ENCODE results near the gene EXOSC3. TPM values are rescaled to one million over a fixed set of nuclear protein-coding genes. Genes with fewer than 3 reads are reported as not detected.
"Not testable (repeated sequence)": the region's sequence is repeated elsewhere in the genome, so short reads cannot be mapped to it uniquely, and the experiment has no call there.

EXOSC3 gene
- total RNA-seq, 2 donors from 2014 or later, result 48.5 to 54.5 TPM

DNA sequence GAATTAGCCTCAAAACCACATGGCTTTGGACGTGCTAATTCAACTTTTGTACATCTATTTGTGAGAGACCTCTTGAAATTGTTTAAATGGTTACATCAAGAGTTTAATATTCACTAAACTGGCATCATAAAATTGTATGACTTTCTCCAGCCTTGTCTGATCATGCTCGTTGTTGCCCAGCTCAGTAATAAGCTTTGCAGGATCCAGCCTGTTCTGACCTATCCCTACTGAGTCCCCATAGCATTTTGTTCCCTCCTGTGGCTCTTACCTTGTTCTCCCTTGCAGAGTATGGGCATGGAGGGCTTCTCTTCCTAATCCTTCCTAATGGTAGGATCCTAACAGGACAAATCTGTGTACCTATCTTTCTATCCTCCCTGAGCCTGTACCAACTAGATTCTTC is 6.3 kb downstream of the EXOSC3 start:
- H3K4me3 ChIP-seq, result no peak overlapping the region
- intact Hi-C loops (cut with DNase I), result no loop called here
- H3K36me3 ChIP-seq, result peaks cover 0 to 12% of the 10 kb centered on the region in 2 donors
- H3K4me1 ChIP-seq (replicated peaks), result no peaks in the 10 kb centered on the region
- no peaks in the 10 kb centered on the region for H3K9me3 ChIP-seq
- H3K27me3 ChIP-seq (replicated peaks; ENCODE audit: insufficient read depth), result no peaks in the 10 kb centered on the region
- 47% methylated on average over 2 of the region's 2 CpGs for WGBS
- TF ChIP-seq POLR2A (IDR thresholded peaks at IDR 0.05) (no peak), POLR2AphosphoS5 (IDR thresholded peaks at IDR 0.05) (no peak)
- H3K27ac ChIP-seq, result no peak overlapping the region
- DNase-seq (ENCODE audit: low spot score), result no peak

DNA sequence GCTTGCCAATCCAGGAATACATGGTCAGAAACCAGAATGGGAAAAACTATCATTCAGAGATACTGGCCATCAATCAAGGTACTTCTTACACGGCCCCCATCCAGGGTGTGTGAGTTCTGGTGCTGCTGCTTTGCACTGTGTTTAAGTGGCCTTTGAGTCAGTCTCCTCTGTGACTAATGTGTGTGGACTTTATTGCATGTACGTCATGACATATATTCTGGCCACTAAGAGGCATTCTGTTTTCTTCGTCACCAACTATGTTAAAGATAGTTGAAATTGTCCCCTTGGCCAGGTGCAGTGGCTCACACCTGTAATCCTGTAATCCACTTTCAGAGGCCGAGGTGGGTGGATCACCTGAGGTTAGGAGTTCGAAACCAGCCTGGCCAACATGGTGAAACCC is 8.5 kb downstream of the EXOSC3 start:
- intact Hi-C loops (cut with DNase I), result no loop called here
- Histone ChIP-seq H3K4me1 (replicated peaks) (no peaks in the 10 kb centered on the region), H3K27ac (no peak overlapping the region), H3K27me3 (replicated peaks; ENCODE audit: insufficient read depth) (no peaks in the 10 kb centered on the region), H3K4me3 (no peak overlapping the region), H3K9me3 (no peaks in the 10 kb centered on the region), H3K36me3 (peaks cover 0 to 12% of the 10 kb centered on the region in 2 donors)
- no peak for DNase-seq (ENCODE audit: low spot score)
- TF ChIP-seq POLR2AphosphoS5 (IDR thresholded peaks at IDR 0.05) (no peak), POLR2A (IDR thresholded peaks at IDR 0.05) (no peak)
- TF ChIP-seq, protein P1, sequence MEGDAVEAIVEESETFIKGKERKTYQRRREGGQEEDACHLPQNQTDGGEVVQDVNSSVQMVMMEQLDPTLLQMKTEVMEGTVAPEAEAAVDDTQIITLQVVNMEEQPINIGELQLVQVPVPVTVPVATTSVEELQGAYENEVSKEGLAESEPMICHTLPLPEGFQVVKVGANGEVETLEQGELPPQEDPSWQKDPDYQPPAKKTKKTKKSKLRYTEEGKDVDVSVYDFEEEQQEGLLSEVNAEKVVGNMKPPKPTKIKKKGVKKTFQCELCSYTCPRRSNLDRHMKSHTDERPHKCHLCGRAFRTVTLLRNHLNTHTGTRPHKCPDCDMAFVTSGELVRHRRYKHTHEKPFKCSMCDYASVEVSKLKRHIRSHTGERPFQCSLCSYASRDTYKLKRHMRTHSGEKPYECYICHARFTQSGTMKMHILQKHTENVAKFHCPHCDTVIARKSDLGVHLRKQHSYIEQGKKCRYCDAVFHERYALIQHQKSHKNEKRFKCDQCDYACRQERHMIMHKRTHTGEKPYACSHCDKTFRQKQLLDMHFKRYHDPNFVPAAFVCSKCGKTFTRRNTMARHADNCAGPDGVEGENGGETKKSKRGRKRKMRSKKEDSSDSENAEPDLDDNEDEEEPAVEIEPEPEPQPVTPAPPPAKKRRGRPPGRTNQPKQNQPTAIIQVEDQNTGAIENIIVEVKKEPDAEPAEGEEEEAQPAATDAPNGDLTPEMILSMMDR (IDR thresholded peaks at IDR 0.05), result no peak
- WGBS, result 87% methylated on average over 5 of the region's 5 CpGs

DNA sequence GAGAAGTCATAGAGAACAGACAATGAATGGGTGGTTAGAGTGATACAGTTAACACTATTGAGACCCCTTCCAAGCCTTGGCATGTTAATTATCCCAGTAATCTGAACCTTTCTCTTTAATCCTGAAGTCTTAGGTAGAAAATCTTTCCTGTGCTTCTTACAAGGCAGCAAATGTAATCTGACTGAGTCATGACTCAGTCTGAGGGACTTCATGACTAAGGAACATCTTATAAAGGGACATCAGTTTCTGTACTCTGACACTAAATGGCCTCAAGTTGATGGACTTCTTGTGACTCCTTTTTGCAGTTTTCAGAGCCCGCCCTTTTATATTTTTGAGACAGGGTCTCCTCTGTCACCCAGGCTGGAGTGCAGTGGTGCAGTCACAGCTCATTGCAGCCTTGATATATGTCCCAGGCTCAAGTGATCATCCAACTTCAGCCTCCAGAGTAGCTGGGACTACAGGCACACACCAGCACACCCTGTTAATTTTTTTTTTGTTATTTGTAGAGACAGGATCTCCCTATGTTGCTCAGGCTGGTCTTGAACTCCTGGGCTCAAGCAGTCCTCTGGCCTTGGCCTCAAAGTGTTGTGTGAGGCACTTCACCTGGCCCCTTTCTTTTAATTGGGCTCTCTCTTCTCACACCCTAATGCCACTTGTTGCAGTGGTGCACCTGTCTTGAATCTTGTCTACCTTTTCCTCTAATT is 9.5 kb downstream of the EXOSC3 start:
- DNase-seq (ENCODE audit: low spot score), result no peak
- H3K9me3 ChIP-seq, result no peaks in the 10 kb centered on the region
- no peak overlapping the region for H3K4me3 ChIP-seq
- H3K36me3 ChIP-seq, result peaks cover 0 to 12% of the 10 kb centered on the region in 2 donors
- H3K27ac ChIP-seq, result no peak overlapping the region
- TF ChIP-seq, protein P1 (IDR thresholded peaks at IDR 0.05), result no peak
- 100% methylated on average over 1 of the region's 1 CpG for WGBS
- no peaks in the 10 kb centered on the region for H3K27me3 ChIP-seq (replicated peaks; ENCODE audit: insufficient read depth)
- intact Hi-C loops (cut with DNase I), result no loop called here
- H3K4me1 ChIP-seq (replicated peaks), result no peaks in the 10 kb centered on the region

GRCh38 chr9:37769995-37770394 is 14.9 kb downstream of the EXOSC3 start:
- no peaks in the 10 kb centered on the region for H3K4me1 ChIP-seq (replicated peaks)
- no peaks in the 10 kb centered on the region for H3K36me3 ChIP-seq
- no peaks in the 10 kb centered on the region for H3K27me3 ChIP-seq (replicated peaks; ENCODE audit: insufficient read depth)
- no peak for TF ChIP-seq POLR2AphosphoS5 (IDR thresholded peaks at IDR 0.05)
- DNase-seq (ENCODE audit: low spot score), result no peak
- intact Hi-C loops (cut with DNase I), result no loop called here
- no peaks in the 10 kb centered on the region for H3K9me3 ChIP-seq
- no peak overlapping the region for H3K27ac ChIP-seq
- no peak overlapping the region for H3K4me3 ChIP-seq
- WGBS, result 96% methylated on average over 3 of the region's 3 CpGs

GRCh38 chr9:37769306-37769705 is 15.6 kb downstream of the EXOSC3 start:
- Histone ChIP-seq H3K36me3 (no peaks in the 10 kb centered on the region), H3K4me3 (no peak overlapping the region), H3K9me3 (no peaks in the 10 kb centered on the region), H3K27ac (no peak overlapping the region), H3K27me3 (replicated peaks; ENCODE audit: insufficient read depth) (no peaks in the 10 kb centered on the region), H3K4me1 (replicated peaks) (no peaks in the 10 kb centered on the region)
- TF ChIP-seq POLR2A (IDR thresholded peaks at IDR 0.05) (no peak), POLR2AphosphoS5 (IDR thresholded peaks at IDR 0.05) (no peak)
- TF ChIP-seq, protein P1 (IDR thresholded peaks at IDR 0.05), result no peak
- intact Hi-C loops (cut with DNase I), result no loop called here
- DNase-seq (ENCODE audit: low spot score), result no peak
- 69% methylated on average over 5 of the region's 5 CpGs for WGBS

DNA sequence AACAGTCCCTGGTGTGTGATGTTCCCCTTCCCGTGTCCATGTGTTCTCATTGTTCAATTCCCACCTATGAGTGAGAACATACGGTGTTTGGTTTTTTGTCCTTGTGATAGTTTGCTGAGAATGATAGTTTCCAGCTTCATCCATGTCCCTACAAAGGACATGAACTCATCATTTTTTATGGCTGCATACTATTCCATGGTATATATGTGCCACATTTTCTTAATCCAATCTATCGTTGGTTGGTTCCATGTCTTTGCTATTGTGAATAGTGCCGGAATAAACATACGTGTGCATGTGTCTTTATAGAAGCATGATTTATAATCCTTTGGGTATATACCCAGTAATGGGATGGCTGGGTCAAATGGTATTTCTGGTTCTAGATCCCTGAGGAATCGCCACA is 19.6 kb downstream of the EXOSC3 start:
- H3K27me3 ChIP-seq (replicated peaks; ENCODE audit: insufficient read depth); DNase-seq (ENCODE audit: low spot score); H3K9me3 ChIP-seq; H3K4me3 ChIP-seq; H3K36me3 ChIP-seq; H3K27ac ChIP-seq; H3K4me1 ChIP-seq (replicated peaks); intact Hi-C loops (cut with DNase I): not testable (repeated sequence)
- 82% methylated on average over 6 of the region's 6 CpGs for WGBS
